Naive B cell (primary cell): ENCODE results near the gene USP54. TPM values are rescaled to one million over a fixed set of nuclear protein-coding genes. Genes with fewer than 3 reads are reported as not detected.

Source experiments
- ATAC-seq, 2 donors: fragments of 150-1000 bp; cut with Tn5 transposase; 2 replicates each; pipeline ENCODE4 v1.10.0; 2021; ENCODE audit warnings: low read depth in 2 of 2, mild to moderate bottlenecking in 2 of 2, moderate library complexity in 2 of 2
- DNase-seq: peaks from one replicate; pipeline ENCODE4 v3.0.0; 2022
- H3K27ac Mint-ChIP-seq, 6 donors: one replicate each; pipeline ENCODE4 v1.8.0; 2020 to 2022; ENCODE audit warnings: mild to moderate bottlenecking in 6 of 6, mixed read lengths in 6 of 6, moderate library complexity in 5 of 6, inconsistent platforms in 2 of 6
- H3K27me3 Mint-ChIP-seq, 3 donors: one replicate each; pipeline ENCODE4 v1.8.0; 2021 to 2022; ENCODE audit warnings: mixed read lengths in 3 of 3, mild to moderate bottlenecking in 1 of 3
- H3K36me3 Mint-ChIP-seq, 2 donors: one replicate each; pipeline ENCODE4 v1.8.0; 2020 to 2022; ENCODE audit warnings: mixed read lengths in 2 of 2, inconsistent platforms in 1 of 2, mild to moderate bottlenecking in 1 of 2
- H3K4me1 Mint-ChIP-seq, 3 donors: one replicate each; pipeline ENCODE4 v1.8.0; 2020 to 2022; ENCODE audit warnings: mixed read lengths in 3 of 3, inconsistent platforms in 1 of 3, mild to moderate bottlenecking in 1 of 3, moderate library complexity in 1 of 3
- H3K4me3 Mint-ChIP-seq, 8 donors: one replicate each; pipeline ENCODE4 v1.8.0; 2020 to 2022; ENCODE audit warnings: mild to moderate bottlenecking in 8 of 8, mixed read lengths in 8 of 8, moderate library complexity in 8 of 8, inconsistent platforms in 2 of 8
- H3K9me3 Mint-ChIP-seq, 7 donors: one replicate each; pipeline ENCODE4 v1.8.0; 2020 to 2022; ENCODE audit warnings: mixed read lengths in 7 of 7, mild to moderate bottlenecking in 5 of 7, inconsistent platforms in 2 of 7, moderate library complexity in 1 of 7
- polyA plus RNA-seq, 6 donors: library from polyadenylated mRNA; unstranded; fragments of 300-500 nt; fragmentation: Illumina TruSeq; gene quantifications; one replicate each; pipeline ENCODE4 v1.2.3, GENCODE V29; 2021; ENCODE audit warnings: low read depth in 6 of 6

The USP54 gene
- polyA plus RNA-seq, 6 donors from 2014 or later: 0.90 to 2.3 (median 1.00) TPM; not detected in 1

DNA sequence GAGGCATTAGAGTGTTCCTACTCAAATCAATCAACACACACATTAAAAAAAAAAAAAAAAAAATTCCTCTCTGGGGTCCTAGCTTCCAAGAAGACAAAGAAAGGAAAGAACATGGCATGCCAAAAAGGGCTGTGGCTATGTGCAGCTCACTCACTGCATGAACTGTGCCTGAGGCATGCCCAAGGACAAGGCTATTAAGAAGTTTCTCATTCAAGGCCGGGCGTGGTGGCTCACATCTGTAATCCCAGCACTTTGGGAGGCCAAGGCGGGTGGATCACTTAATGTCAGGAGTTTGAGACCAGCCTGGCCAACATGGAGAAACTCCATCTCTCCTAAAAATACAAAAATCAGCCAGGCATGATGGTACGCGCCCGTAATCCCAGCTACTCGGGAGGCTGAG, 53.4 kb downstream of the USP54 start:
- H3K27me3 Mint-ChIP-seq: no peaks in the 10 kb centered on the region
- H3K4me3 Mint-ChIP-seq: no peak overlapping the region
- H3K27ac Mint-ChIP-seq: peak overlapping the region in 1 of 6 donors; percentile 12
- H3K9me3 Mint-ChIP-seq: no peaks in the 10 kb centered on the region
- no peak for DNase-seq
- ATAC-seq: no peak
- peaks cover 0 to 9% of the 10 kb centered on the region in 2 donors for H3K36me3 Mint-ChIP-seq
- no peaks in the 10 kb centered on the region for H3K4me1 Mint-ChIP-seq

DNA sequence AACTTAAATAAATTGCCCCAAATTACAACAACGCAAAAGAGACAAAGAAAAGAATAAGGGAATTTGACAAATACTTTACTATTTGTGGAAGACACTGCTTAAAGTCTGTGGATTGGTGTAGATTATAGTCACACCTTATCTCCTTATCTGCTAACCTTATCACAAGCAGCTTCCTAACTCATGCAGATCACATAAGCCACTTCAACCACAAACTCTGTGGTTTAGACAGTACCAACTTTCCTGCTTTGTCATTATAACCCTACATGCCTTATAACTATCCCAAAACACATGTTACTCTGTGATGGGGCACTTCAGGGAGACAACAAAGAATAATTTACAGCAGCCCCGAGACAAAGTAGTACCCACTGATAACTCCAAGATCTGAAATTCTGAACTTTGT, 53.9 kb downstream of the USP54 start:
- H3K4me3 Mint-ChIP-seq: no peak overlapping the region
- peak overlapping the region in 1 of 6 donors; percentile 12 for H3K27ac Mint-ChIP-seq
- ATAC-seq: no peak

DNA sequence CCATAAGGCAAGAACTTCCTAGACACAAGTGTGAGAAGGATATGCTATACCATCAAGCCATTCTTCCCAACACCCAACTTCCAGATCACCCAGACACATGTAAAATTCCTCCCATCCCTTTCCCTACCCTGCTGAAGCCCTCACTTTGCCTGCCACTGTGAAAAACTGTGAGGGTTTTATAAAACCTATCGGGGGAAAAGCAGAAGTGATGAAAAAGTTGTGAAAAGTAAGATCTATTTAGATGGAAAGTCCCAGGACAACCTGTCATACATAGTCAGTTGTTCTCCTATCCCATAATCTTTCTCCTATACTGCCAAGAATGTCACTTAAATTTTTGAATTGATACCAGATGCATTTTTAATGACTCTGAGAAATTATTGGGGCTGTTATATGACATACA, 56.3 kb downstream of the USP54 start:
- Mint-ChIP-seq H3K4me1 (no peaks in the 10 kb centered on the region), H3K9me3 (no peaks in the 10 kb centered on the region), H3K27me3 (no peaks in the 10 kb centered on the region), H3K4me3 (no peak overlapping the region), H3K27ac (no peak overlapping the region), H3K36me3 (peaks cover 0 to 9% of the 10 kb centered on the region in 2 donors)
- no peak for ATAC-seq
- no peak for DNase-seq

More for the DNA sequence above, 53.9 kb downstream of the USP54 start:
- H3K27me3 Mint-ChIP-seq: no peaks in the 10 kb centered on the region
- H3K9me3 Mint-ChIP-seq: no peaks in the 10 kb centered on the region
- no peak for DNase-seq
- no peaks in the 10 kb centered on the region for H3K4me1 Mint-ChIP-seq
- H3K36me3 Mint-ChIP-seq: peaks cover 0 to 9% of the 10 kb centered on the region in 2 donors

DNA sequence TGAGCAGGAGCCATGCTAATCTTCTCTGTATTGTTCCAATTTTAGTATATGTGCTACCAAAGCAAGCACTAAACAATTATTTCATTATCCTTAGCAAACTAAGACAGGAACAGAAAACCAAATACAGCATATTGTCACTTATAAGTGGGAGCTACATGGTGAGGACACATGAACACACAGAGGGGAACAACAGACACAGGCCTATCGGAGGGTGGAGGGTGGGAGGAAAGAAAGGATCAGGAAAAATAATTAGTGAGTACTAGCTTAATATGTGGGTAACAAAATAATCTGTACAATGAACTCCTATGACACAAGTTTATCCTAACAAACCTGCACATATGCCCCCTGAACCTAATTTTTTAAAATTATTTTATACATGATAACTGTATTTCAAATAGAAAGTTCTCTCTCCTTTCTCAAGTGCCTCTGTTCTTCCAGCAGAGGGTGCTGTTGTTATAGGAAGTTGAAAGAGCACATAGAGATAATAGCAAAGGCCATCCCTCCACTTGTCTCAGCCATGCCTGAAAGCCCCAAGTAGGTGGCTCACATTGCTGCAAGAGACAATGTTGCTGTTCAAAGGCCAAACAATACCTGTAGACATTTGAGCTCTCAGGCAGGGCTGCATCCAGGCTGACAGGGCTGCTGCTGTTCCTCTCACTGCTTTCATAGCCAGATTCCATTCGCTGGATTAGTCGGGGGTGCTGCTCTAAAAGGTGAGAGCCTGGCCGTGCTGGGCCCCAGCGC, 61.9 kb downstream of the USP54 start:
- Mint-ChIP-seq H3K4me1 (no peaks in the 10 kb centered on the region), H3K27me3 (no peaks in the 10 kb centered on the region), H3K36me3 (peaks cover 0 to 5% of the 10 kb centered on the region in 2 donors), H3K27ac (no peak overlapping the region), H3K4me3 (no peak overlapping the region), H3K9me3 (no peaks in the 10 kb centered on the region)
- DNase-seq: peak; percentile 62
- ATAC-seq: peak; percentile 96 to 99

DNA sequence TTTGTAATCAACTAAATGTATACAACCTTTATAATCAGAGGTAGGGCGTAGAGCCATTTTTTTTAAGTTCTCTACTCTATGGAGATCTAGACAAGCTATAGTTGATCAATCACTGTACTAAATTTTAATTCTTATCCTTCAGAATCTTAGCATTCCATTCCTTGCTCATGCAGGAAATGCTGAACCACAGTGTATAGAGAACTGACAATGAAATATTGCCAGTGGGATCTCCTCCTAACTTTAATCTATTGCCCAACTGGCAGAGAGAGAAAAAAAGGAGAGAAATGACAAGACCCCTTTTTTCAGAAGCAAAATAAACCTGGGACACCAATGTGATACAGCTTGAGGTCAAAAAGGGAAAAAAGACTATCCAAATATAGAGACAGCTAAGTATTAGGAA, 68.9 kb downstream of the USP54 start:
- Mint-ChIP-seq H3K27me3 (no peaks in the 10 kb centered on the region), H3K27ac (no peak overlapping the region), H3K9me3 (no peaks in the 10 kb centered on the region), H3K4me3 (no peak overlapping the region), H3K36me3 (peaks cover 0 to 18% of the 10 kb centered on the region in 2 donors), H3K4me1 (no peaks in the 10 kb centered on the region)
- ATAC-seq (no peak), DNase-seq (no peak)

DNA sequence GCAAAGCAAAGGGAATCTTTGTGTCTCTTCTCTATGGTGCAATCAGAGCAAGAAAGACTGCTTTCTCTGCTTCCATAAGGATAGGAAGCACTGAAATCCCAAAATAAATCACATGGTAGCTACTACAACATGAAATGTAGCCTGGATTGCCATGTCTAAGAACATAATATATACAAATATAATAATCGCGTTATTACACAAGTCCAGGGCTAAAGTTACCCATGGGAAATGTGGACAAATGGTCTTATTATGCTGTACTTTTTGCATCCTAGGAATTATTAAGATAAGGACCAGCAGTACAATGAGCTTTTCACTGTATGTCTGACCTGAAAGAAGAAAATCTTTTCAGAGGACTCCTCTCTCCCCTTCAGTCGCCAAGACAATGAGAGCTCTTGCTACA, 71.8 kb downstream of the USP54 start:
- no peak for ATAC-seq
- H3K27me3 Mint-ChIP-seq: no peaks in the 10 kb centered on the region
- H3K9me3 Mint-ChIP-seq: no peaks in the 10 kb centered on the region
- no peaks in the 10 kb centered on the region for H3K4me1 Mint-ChIP-seq
- no peak overlapping the region for H3K27ac Mint-ChIP-seq
- peaks cover 0 to 14% of the 10 kb centered on the region in 2 donors for H3K36me3 Mint-ChIP-seq
- no peak for DNase-seq
- H3K4me3 Mint-ChIP-seq: no peak overlapping the region

DNA sequence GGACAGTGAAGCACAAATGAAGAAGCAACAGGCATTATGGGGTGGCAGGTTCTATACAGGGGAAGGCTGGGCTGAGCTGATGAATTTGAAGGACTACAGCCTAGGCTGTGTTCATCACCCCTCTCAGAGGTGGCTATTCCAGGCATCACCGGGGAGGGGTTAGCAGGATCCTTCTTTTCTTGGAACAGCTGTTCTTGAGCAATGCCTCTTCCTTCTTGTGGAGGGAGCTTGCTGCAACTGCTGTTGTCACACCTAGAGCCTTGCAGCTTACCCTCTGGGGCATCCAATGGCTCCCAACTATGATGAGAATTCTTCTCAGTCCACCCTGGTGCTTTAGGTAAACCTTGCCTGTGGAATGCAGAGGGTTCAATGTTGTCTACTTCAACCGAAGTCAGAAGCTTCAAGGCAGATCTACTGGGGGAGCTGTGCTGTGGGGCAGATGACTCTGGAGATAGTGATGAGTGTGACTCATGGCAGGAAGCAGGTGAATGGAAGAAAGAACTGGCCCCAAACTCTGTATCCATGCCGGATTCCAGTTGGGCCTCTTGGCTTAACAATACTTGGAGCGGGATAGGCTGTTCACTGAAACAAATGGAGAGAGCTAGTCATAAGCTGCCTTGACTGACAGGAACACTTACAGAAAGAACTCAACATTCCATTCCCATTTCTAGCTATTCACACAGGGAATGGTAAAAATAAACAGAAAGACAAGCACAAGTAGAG, 73.8 kb downstream of the USP54 start:
- Mint-ChIP-seq H3K27ac (peak overlapping the region in 1 of 6 donors; percentile 6), H3K36me3 (peaks cover 0 to 9% of the 10 kb centered on the region in 2 donors), H3K9me3 (no peaks in the 10 kb centered on the region), H3K27me3 (no peaks in the 10 kb centered on the region), H3K4me3 (no peak overlapping the region), H3K4me1 (no peaks in the 10 kb centered on the region)
- no peak for DNase-seq
- ATAC-seq: no peak

DNA sequence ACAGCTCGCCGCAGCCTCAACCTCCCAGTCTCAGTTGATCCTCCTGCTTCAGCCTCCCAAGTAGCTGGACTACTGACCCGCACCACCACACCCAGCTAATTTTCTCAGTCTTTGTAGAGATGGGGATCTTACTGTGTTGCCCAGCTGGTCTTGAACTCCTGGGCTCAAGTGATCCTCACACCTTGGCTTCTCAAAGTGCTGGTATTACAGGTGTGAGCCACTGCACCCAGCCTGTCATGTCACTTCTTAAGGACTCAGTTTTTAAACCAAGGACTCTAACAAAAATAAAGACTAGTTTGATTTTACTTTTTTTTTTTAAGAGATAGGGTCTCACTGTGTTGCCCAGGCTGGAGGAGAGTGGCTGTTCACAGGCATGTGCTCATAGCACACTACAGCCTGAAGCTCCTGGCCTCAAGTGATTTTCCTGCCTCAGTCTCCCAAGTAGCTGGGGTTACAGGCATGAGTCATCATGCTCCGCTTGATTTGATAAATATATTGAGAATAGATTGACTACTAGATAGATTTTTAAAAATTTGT, 78.9 kb downstream of the USP54 start:
- Mint-ChIP-seq H3K36me3 (no peaks in the 10 kb centered on the region), H3K27me3 (no peaks in the 10 kb centered on the region), H3K4me3 (peak overlapping the region in 1 of 8 donors; percentile 35), H3K27ac (no peak overlapping the region), H3K4me1 (no peaks in the 10 kb centered on the region), H3K9me3 (no peaks in the 10 kb centered on the region)
- no peak for DNase-seq
- no peak for ATAC-seq

DNA sequence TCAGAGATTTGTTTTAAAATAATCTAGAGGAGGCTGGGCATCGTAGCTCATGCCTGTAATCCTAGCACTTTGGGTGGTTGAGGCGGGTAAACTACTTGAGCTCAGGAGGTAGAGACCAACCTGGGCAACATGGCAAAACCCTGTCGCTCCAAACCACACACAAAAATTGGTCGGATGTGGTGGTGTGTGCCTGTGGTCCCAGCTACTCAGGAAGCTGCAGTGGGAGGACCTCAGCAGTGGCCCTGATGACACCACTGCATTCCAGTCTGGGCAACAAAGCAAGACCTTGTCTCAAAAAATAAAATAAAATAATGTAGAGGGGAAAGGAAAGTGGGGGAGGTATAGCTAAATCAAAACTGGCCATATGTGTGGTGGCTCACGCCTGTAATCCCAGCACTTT, 81.4 kb downstream of the USP54 start:
- DNase-seq: no peak
- Mint-ChIP-seq H3K9me3 (no peaks in the 10 kb centered on the region), H3K27me3 (no peaks in the 10 kb centered on the region), H3K27ac (no peak overlapping the region), H3K4me3 (no peak overlapping the region), H3K4me1 (peaks cover 0 to 3% (median 0%) of the 10 kb centered on the region in 3 donors), H3K36me3 (peaks cover 5% of the 10 kb centered on the region in 2 donors)
- ATAC-seq: no peak

DNA sequence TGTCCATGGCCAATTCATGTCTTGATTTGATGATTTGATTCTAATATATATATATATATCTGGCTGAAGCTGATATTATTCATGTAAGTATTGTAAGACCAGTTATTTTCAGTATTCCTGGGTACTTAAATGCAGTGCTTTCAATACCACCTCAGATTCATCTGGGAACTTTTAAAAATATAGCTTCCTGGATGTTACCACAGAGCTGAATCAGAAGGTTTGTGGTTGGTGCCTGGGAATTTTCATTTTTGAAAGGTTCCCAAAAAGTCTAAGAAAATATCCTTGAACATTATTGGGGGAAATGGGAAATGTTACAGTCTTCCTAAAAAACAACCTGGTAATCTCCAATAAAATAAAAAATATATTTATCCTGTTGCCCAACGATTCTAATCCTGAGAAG, 84.7 kb downstream of the USP54 start:
- Mint-ChIP-seq H3K4me3 (no peak overlapping the region), H3K36me3 (peaks cover 11 to 12% of the 10 kb centered on the region in 2 donors), H3K9me3 (no peaks in the 10 kb centered on the region), H3K27me3 (no peaks in the 10 kb centered on the region), H3K4me1 (peaks cover 14 to 17% (median 15%) of the 10 kb centered on the region in 3 donors), H3K27ac (no peak overlapping the region)
- ATAC-seq (no peak), DNase-seq (no peak)

DNA sequence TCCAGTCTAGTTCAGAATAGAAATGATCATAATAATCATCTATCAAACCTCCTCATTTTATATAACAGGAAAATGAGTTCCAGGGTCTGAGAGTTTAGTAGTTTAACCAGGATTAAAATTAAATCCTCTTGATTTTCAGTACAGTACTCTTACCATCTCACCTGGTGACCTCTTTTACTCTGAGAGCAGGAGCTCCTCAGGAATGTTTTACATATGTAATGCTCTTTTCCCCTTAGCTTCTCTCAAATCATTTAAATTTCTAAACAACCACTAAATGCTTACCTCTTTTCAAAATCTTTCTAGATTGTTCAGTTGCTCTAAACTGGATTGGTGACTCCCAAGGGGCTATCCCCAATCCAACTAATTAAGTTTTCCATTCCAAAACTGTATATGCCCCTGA, 85.1 kb downstream of the USP54 start:
- Mint-ChIP-seq H3K27me3 (no peaks in the 10 kb centered on the region), H3K27ac (peak overlapping the region in 1 of 6 donors; percentile 43), H3K4me3 (no peak overlapping the region), H3K9me3 (no peaks in the 10 kb centered on the region), H3K36me3 (peaks cover 11 to 12% of the 10 kb centered on the region in 2 donors), H3K4me1 (peaks cover 19 to 21% (median 19%) of the 10 kb centered on the region in 3 donors)
- ATAC-seq: no peak
- no peak for DNase-seq

DNA sequence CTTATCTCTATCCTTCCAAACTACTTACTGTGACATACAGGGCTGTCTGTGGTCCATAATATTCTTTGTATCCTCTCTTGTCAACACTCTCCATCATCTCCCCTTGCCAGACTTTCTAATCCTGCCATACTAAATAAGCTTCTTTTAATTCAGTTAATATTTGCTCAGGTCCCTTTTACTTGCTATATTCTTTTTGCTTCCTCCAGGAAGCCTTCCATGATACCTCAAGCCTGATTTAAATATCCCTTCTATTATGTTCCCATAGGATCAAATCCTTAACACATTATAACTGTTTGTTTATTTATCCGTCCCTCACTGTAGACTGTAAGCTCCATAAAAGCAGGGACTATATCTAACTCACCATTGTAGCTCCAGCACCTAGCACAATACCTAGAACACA, 88.1 kb downstream of the USP54 start:
- no peaks in the 10 kb centered on the region for H3K9me3 Mint-ChIP-seq
- peak overlapping the region in 1 of 8 donors; percentile 0 for H3K4me3 Mint-ChIP-seq
- peak overlapping the region in 2 of 6 donors; percentile 26 to 50 for H3K27ac Mint-ChIP-seq
- H3K27me3 Mint-ChIP-seq: no peaks in the 10 kb centered on the region
- peaks cover 22 to 28% (median 25%) of the 10 kb centered on the region in 3 donors for H3K4me1 Mint-ChIP-seq
- no peak for ATAC-seq
- peaks cover 11 to 12% of the 10 kb centered on the region in 2 donors for H3K36me3 Mint-ChIP-seq
- DNase-seq: no peak

DNA sequence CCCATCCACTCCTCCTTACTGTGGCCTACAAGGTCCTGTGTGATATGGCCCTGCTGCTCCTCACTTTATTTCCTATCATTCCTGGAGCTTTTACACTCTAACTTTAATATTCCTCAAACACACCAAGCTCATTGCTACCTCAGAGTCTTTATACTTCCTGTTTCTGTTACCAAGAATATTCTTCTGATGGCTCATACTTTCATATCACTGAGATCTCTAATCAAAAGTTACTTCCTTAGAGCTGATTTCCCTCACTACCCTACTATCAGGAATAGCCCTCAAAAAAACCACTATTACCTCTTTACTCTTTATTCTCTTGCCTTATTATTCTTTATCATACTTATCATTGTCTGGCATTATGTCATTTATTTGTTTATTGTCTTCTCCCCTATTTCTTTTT, 89.5 kb downstream of the USP54 start:
- peaks cover 11 to 12% of the 10 kb centered on the region in 2 donors for H3K36me3 Mint-ChIP-seq
- DNase-seq (peak; percentile 20), ATAC-seq (peak; percentile 88 to 92)
- H3K9me3 Mint-ChIP-seq: no peaks in the 10 kb centered on the region
- H3K27me3 Mint-ChIP-seq: no peaks in the 10 kb centered on the region
- H3K4me3 Mint-ChIP-seq: peak overlapping the region; percentile 9 to 78 (median 50)
- peak overlapping the region in 5 of 6 donors; percentile 5 to 76 (median 65) for H3K27ac Mint-ChIP-seq
- H3K4me1 Mint-ChIP-seq: peaks cover 32 to 40% (median 35%) of the 10 kb centered on the region in 3 donors

DNA sequence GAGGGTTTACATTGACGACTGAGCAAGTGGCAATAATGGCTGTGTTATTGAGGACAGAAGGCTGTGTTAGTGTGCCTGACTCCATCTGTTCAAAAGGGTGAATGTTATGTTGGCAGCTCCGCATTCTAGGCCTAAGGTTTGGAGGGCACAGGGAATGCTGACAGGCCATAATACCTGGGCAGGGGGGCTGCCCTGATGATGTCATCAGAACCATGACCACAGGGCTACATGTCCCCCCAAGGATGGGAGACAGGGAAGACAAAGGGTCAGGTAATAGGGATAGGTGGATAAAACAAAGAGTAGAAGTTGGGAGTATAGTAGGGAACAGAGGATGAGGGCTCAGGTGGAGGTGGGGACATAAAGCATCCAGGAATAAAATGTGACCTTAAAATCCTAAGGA, 93.5 kb downstream of the USP54 start:
- peak overlapping the region in 3 of 6 donors; percentile 47 to 61 (median 57) for H3K27ac Mint-ChIP-seq
- no peaks in the 10 kb centered on the region for H3K36me3 Mint-ChIP-seq
- DNase-seq (no peak), ATAC-seq (no peak)
- peak overlapping the region in 2 of 8 donors; percentile 52 to 84 for H3K4me3 Mint-ChIP-seq
- peaks cover 45 to 65% (median 59%) of the 10 kb centered on the region in 3 donors for H3K4me1 Mint-ChIP-seq
- H3K27me3 Mint-ChIP-seq: no peaks in the 10 kb centered on the region
- H3K9me3 Mint-ChIP-seq: no peaks in the 10 kb centered on the region
